Activated CD8-positive, alpha-beta memory T cell treated with anti-CD3 and anti-CD28 coated beads, Interleukin-2, amount 10 ng/mL, durations not matched to agents 7 days and 5 days (primary cell): ENCODE measurements around the gene ESCO1. TPM values are rescaled to one million over a fixed set of nuclear protein-coding genes. Genes with fewer than 3 reads are reported as not detected.

Source experiments
- ATAC-seq: fragments of 150-1000 bp; cut with Tn5 transposase; one replicate; pipeline ENCODE4 v1.10.0; 2021; ENCODE audit warnings: moderate library complexity
- CTCF ChIA-PET: fragments of 350-600 bp; sonication (Branson Sonifier 250); formaldehyde crosslinking; loops from one replicate; lab custom pipeline; 2021; ENCODE audit warnings: antibody characterized with exemption; lab: Charles Lee
- DNase-seq: peaks from one replicate; pipeline ENCODE4 v3.0.0-alpha.2; 2020
- H3K27ac Mint-ChIP-seq: one replicate; pipeline ENCODE4 v1.8.0; 2021; ENCODE audit warnings: mild to moderate bottlenecking, mixed read lengths
- H3K27me3 Mint-ChIP-seq: one replicate; pipeline ENCODE4 v1.8.0; 2021; ENCODE audit warnings: mixed read lengths
- H3K36me3 Mint-ChIP-seq: one replicate; pipeline ENCODE4 v1.8.0; 2021; ENCODE audit warnings: mild to moderate bottlenecking, mixed read lengths
- H3K4me1 Mint-ChIP-seq: one replicate; pipeline ENCODE4 v1.8.0; 2021; ENCODE audit warnings: mixed read lengths
- H3K4me3 Mint-ChIP-seq: one replicate; pipeline ENCODE4 v1.8.0; 2021; ENCODE audit warnings: mild to moderate bottlenecking, moderate library complexity, mixed read lengths
- H3K9me3 Mint-ChIP-seq: one replicate; pipeline ENCODE4 v1.8.0; 2022; ENCODE audit warnings: low read depth, mixed read lengths
- total RNA-seq, 2 experiments: library from RNA; stranded (reverse); gene quantifications; one replicate each; pipeline ENCODE4 v1.2.3, GENCODE V29; 2021

ESCO1 gene
- total RNA-seq, 2 experiments from 2014 or later, result 19.2 to 21.1 TPM

- Mint-ChIP-seq H3K27ac (no peak overlapping the region), H3K36me3 (peaks cover 41% of the 10 kb centered on the region), H3K4me1 (no peaks in the 10 kb centered on the region), H3K4me3 (no peak overlapping the region), H3K9me3 (no peaks in the 10 kb centered on the region), H3K27me3 (no peaks in the 10 kb centered on the region)
- no peak for ATAC-seq
- no peak for DNase-seq
- CTCF ChIA-PET, result no interaction called here
These were observed 50.0 kb downstream of the ESCO1 start for GRCh38 chr18:21550510-21550970.

- no peaks in the 10 kb centered on the region for H3K9me3 Mint-ChIP-seq
- CTCF ChIA-PET, result interaction anchor here (0.8 kb wide), 1 partner anchor 9 kb away, joined by 3 read pairs; no protein-coding TSS in a partner anchor
- H3K27ac Mint-ChIP-seq, result no peak overlapping the region
- no peaks in the 10 kb centered on the region for H3K27me3 Mint-ChIP-seq
- ATAC-seq (no peak), DNase-seq (no peak)
- H3K36me3 Mint-ChIP-seq, result peaks cover 37% of the 10 kb centered on the region
- H3K4me1 Mint-ChIP-seq, result no peaks in the 10 kb centered on the region
- no peak overlapping the region for H3K4me3 Mint-ChIP-seq
These were observed 51.9 kb downstream of the ESCO1 start for GRCh38 chr18:21548647-21549046.

- CTCF ChIA-PET, result interaction anchor here (1.2 to 1.6 kb wide), 2 partner anchors 39 to 54 kb away, joined by 3 read pairs; partner anchors contain the start of gene ESCO1
- Mint-ChIP-seq H3K27me3 (no peaks in the 10 kb centered on the region), H3K4me1 (no peaks in the 10 kb centered on the region), H3K36me3 (peaks cover 33% of the 10 kb centered on the region), H3K27ac (no peak overlapping the region), H3K4me3 (no peak overlapping the region), H3K9me3 (no peaks in the 10 kb centered on the region)
- ATAC-seq, result no peak
- DNase-seq, result no peak
These were observed 54.1 kb downstream of the ESCO1 start for GRCh38 chr18:21546423-21546822.

GRCh38 chr18:21538230-21538629, 62.3 kb downstream of the ESCO1 start:
- no peak overlapping the region for H3K4me3 Mint-ChIP-seq
- no peak for DNase-seq
- H3K27me3 Mint-ChIP-seq, result no peaks in the 10 kb centered on the region
- peaks cover 17% of the 10 kb centered on the region for H3K36me3 Mint-ChIP-seq
- no peak for ATAC-seq
- no peaks in the 10 kb centered on the region for H3K9me3 Mint-ChIP-seq
- H3K27ac Mint-ChIP-seq, result no peak overlapping the region
- CTCF ChIA-PET, result no interaction called here
- H3K4me1 Mint-ChIP-seq, result no peaks in the 10 kb centered on the region

GRCh38 chr18:21534327-21534726, 66.2 kb downstream of the ESCO1 start:
- Mint-ChIP-seq H3K27me3 (no peaks in the 10 kb centered on the region), H3K4me3 (no peak overlapping the region), H3K27ac (no peak overlapping the region), H3K4me1 (no peaks in the 10 kb centered on the region), H3K9me3 (no peaks in the 10 kb centered on the region), H3K36me3 (peaks cover 22% of the 10 kb centered on the region)
- ATAC-seq (no peak), DNase-seq (no peak)
- CTCF ChIA-PET, result no interaction called here

GRCh38 chr18:21526463-21526862, 74.0 kb downstream of the ESCO1 start:
- Mint-ChIP-seq H3K9me3 (no peaks in the 10 kb centered on the region), H3K4me3 (no peak overlapping the region), H3K4me1 (no peaks in the 10 kb centered on the region), H3K27ac (no peak overlapping the region), H3K36me3 (peaks cover 19% of the 10 kb centered on the region), H3K27me3 (no peaks in the 10 kb centered on the region)
- DNase-seq (no peak), ATAC-seq (no peak)
- CTCF ChIA-PET, result no interaction called here

GRCh38 chr18:21525916-21526315, 74.6 kb downstream of the ESCO1 start:
- Mint-ChIP-seq H3K4me3 (no peak overlapping the region), H3K27ac (no peak overlapping the region), H3K27me3 (no peaks in the 10 kb centered on the region), H3K4me1 (no peaks in the 10 kb centered on the region), H3K9me3 (no peaks in the 10 kb centered on the region), H3K36me3 (peaks cover 21% of the 10 kb centered on the region)
- no peak for ATAC-seq
- DNase-seq, result no peak
- CTCF ChIA-PET, result no interaction called here

GRCh38 chr18:21522530-21522929, 78.0 kb downstream of the ESCO1 start:
- Mint-ChIP-seq H3K27ac (no peak overlapping the region), H3K27me3 (no peaks in the 10 kb centered on the region), H3K36me3 (peaks cover 23% of the 10 kb centered on the region), H3K4me3 (no peak overlapping the region), H3K4me1 (no peaks in the 10 kb centered on the region), H3K9me3 (no peaks in the 10 kb centered on the region)
- CTCF ChIA-PET, result no interaction called here
- ATAC-seq (no peak), DNase-seq (no peak)

GRCh38 chr18:21513741-21514140, 86.8 kb downstream of the ESCO1 start:
- Mint-ChIP-seq H3K4me3 (no peak overlapping the region), H3K4me1 (no peaks in the 10 kb centered on the region), H3K36me3 (peaks cover 11% of the 10 kb centered on the region), H3K27me3 (no peaks in the 10 kb centered on the region), H3K9me3 (no peaks in the 10 kb centered on the region), H3K27ac (no peak overlapping the region)
- ATAC-seq (no peak), DNase-seq (no peak)
- CTCF ChIA-PET, result no interaction called here

- peaks cover 11% of the 10 kb centered on the region for H3K36me3 Mint-ChIP-seq
- ATAC-seq, result no peak
These were observed 87.2 kb downstream of the ESCO1 start for GRCh38 chr18:21513292-21513691.

GRCh38 chr18:21509062-21509461, 91.4 kb downstream of the ESCO1 start:
- ATAC-seq, result no peak
- no peaks in the 10 kb centered on the region for H3K27me3 Mint-ChIP-seq

More at GRCh38 chr18:21513292-21513691, 87.2 kb downstream of the ESCO1 start:
- Mint-ChIP-seq H3K27ac (no peak overlapping the region), H3K4me1 (no peaks in the 10 kb centered on the region), H3K27me3 (no peaks in the 10 kb centered on the region), H3K4me3 (no peak overlapping the region), H3K9me3 (no peaks in the 10 kb centered on the region)
- CTCF ChIA-PET, result no interaction called here
- no peak for DNase-seq

GRCh38 chr18:21507913-21508701, 92.4 kb downstream of the ESCO1 start:
- no peak overlapping the region for H3K4me3 Mint-ChIP-seq
- DNase-seq (no peak), ATAC-seq (no peak)
- H3K27me3 Mint-ChIP-seq, result no peaks in the 10 kb centered on the region
- H3K27ac Mint-ChIP-seq, result no peak overlapping the region
- H3K4me1 Mint-ChIP-seq, result no peaks in the 10 kb centered on the region
- H3K36me3 Mint-ChIP-seq, result no peaks in the 10 kb centered on the region
- CTCF ChIA-PET, result no interaction called here
- H3K9me3 Mint-ChIP-seq, result no peaks in the 10 kb centered on the region

More at GRCh38 chr18:21509062-21509461, 91.4 kb downstream of the ESCO1 start:
- CTCF ChIA-PET, result interaction anchor here (0.6 kb wide), 1 partner anchor 452 kb away, joined by 3 read pairs; no protein-coding TSS in a partner anchor
- Mint-ChIP-seq H3K9me3 (no peaks in the 10 kb centered on the region), H3K4me1 (no peaks in the 10 kb centered on the region), H3K36me3 (peaks cover 5% of the 10 kb centered on the region), H3K27ac (no peak overlapping the region), H3K4me3 (no peak overlapping the region)
- no peak for DNase-seq

- CTCF ChIA-PET, result no interaction called here
- H3K27ac Mint-ChIP-seq, result no peak overlapping the region
- no peak for DNase-seq
- H3K36me3 Mint-ChIP-seq, result no peaks in the 10 kb centered on the region
- no peak for ATAC-seq
- H3K9me3 Mint-ChIP-seq, result no peaks in the 10 kb centered on the region
- no peak overlapping the region for H3K4me3 Mint-ChIP-seq
- no peaks in the 10 kb centered on the region for H3K27me3 Mint-ChIP-seq
- H3K4me1 Mint-ChIP-seq, result peaks cover 1% of the 10 kb centered on the region
These were observed 97.8 kb downstream of the ESCO1 start for GRCh38 chr18:21502661-21503060.

GRCh38 chr18:21499997-21500396, 100.5 kb downstream of the ESCO1 start:
- ATAC-seq, result no peak
- peaks cover 4% of the 10 kb centered on the region for H3K27me3 Mint-ChIP-seq
- CTCF ChIA-PET, result no interaction called here

More at GRCh38 chr18:21499997-21500396, 100.5 kb downstream of the ESCO1 start:
- no peak overlapping the region for H3K4me3 Mint-ChIP-seq
- no peak for DNase-seq
- no peaks in the 10 kb centered on the region for H3K36me3 Mint-ChIP-seq
- no peak overlapping the region for H3K27ac Mint-ChIP-seq
- H3K4me1 Mint-ChIP-seq, result peaks cover 1% of the 10 kb centered on the region
- no peaks in the 10 kb centered on the region for H3K9me3 Mint-ChIP-seq
